Transverse colon (tissue), 4 donors: ENCODE measurements around the gene PHF20. TPM values are rescaled to one million over a fixed set of nuclear protein-coding genes. Genes with fewer than 3 reads are reported as not detected.
A peak's percentile ranks its signal among the peaks of the same experiment; 100 is the strongest.
"Not testable (repeated sequence)": the region's sequence is repeated elsewhere in the genome, so short reads cannot be mapped to it uniquely, and the experiment has no call there.

Source experiments
- DNase-seq: peaks from one replicate; pipeline ENCODE4 v3.0.0-alpha.2; 2019
- H3K27ac ChIP-seq, 4 donors: fragments of 200-600 bp; sonication (generic); 2 replicates each; pipeline ENCODE4 v1.5.1; 2016 to 2018; ENCODE audit warnings: inconsistent platforms in 4 of 4
- H3K27me3 ChIP-seq: fragments of 200-600 bp; sonication (generic); 2 replicates; pipeline ENCODE4 v1.5.1; 2017; ENCODE audit warnings: inconsistent platforms
- H3K36me3 ChIP-seq, 4 donors: fragments of 200-600 bp; sonication (generic); 2 replicates each; pipeline ENCODE4 v1.5.1; 2017 to 2019; ENCODE audit warnings: inconsistent platforms in 4 of 4
- H3K4me1 ChIP-seq, 4 donors: fragments of 200-600 bp; sonication (generic); 2 replicates each; pipeline ENCODE4 v1.5.1; 2017 to 2020; ENCODE audit warnings: inconsistent platforms in 4 of 4
- H3K4me3 ChIP-seq, 4 donors: fragments of 200-600 bp; sonication (generic); 1 replicate in 1 of 4; 2 replicates in 3 of 4; pipeline versions ENCODE4 v1.5.1 to v1.6.1; 2017 to 2019; ENCODE audit warnings: inconsistent platforms in 4 of 4
- H3K9me3 ChIP-seq, 2 donors: fragments of 200-600 bp; sonication (generic); 2 replicates each; pipeline ENCODE4 v1.5.1; 2017 to 2019; ENCODE audit warnings: inconsistent platforms in 2 of 2
- CTCF ChIP-seq, 5 experiments: fragments of 200-600 bp in 3 of 5; fragments of 450-650 bp in 2 of 5; sonication (generic) in 3 of 5; IDR thresholded peaks; 1 replicate in 2 of 5; 2 replicates in 3 of 5; pipeline ENCODE4 v1.5.1; 2016 to 2017; ENCODE audit warnings: antibody characterized with exemption in 5 of 5, inconsistent platforms in 3 of 5, mild to moderate bottlenecking in 2 of 5, moderate library complexity in 1 of 5
- EP300 ChIP-seq: sonication (generic); formaldehyde crosslinking; IDR thresholded peaks from one replicate; pipeline ENCODE4 v1.6.1; 2017; ENCODE audit warnings: antibody characterized with exemption, low read depth
- POLR2A ChIP-seq: fragments of 450-650 bp; IDR thresholded peaks from one replicate; pipeline ENCODE4 v1.6.1; 2016; ENCODE audit warnings: antibody characterized with exemption, mild to moderate bottlenecking, moderate library complexity
- POLR2AphosphoS5 ChIP-seq, 3 donors: sonication (generic); formaldehyde crosslinking; IDR thresholded peaks; one replicate each; pipeline ENCODE4 v1.6.1; 2016; ENCODE audit warnings: antibody characterized with exemption in 3 of 3
- WGBS, 2 donors: methylation state at CpG; one replicate each; pipeline ENCODE4 v1.1.5; 2018; ENCODE audit warnings: low coverage in 1 of 2; 5-methylcytosine and 5-hydroxymethylcytosine counted together
- in situ Hi-C, 4 donors: fragments of 200-750 bp; cut with MboI; loops; one replicate each; pipeline versions ENCODE4 v1.15.0 to v1.15.1; 2017; ENCODE audit warnings: low sequenced_read_pairs in 3 of 4, low pct_ligation_motif_present in 1 of 4, low pct_unique_long_range_greater_than_20kb in 1 of 4
- intact Hi-C: fragments of 100-400 bp; cut with DNase I; formaldehyde crosslinking; loops from one replicate; pipeline ENCODE4 v1.15.1; 2023; ENCODE audit warnings: low total_unique reads
- total RNA-seq, 4 donors: library from RNA; depleted of rRNA; stranded (reverse); fragments of >200 nt; gene quantifications; one replicate each; pipeline ENCODE4 v1.1.0, GENCODE V29; 2016

PHF20 gene
- total RNA-seq, 4 donors from 2014 or later: 20.6 to 88.6 (median 43.1) TPM

- WGBS, 2 donors: 24 to 37% methylated on average over 6 to 8 of the region's 8 CpGs
- intact Hi-C loops (loop anchor here (5.0 kb wide), 1 partner anchor 71 kb away; no protein-coding TSS in a partner anchor), in situ Hi-C loops (no loop called here)
- Histone ChIP-seq H3K9me3 (no peaks in the 10 kb centered on the region), H3K4me1 (peaks cover 32 to 76% (median 48%) of the 10 kb centered on the region in 4 donors), H3K36me3 (no peaks in the 10 kb centered on the region), H3K27ac (peak overlapping the region; percentile 88 to 98 (median 94)), H3K4me3 (peak overlapping the region in 3 of 4 donors; percentile 63 to 83 (median 80)), H3K27me3 (no peaks in the 10 kb centered on the region)
- DNase-seq: peak; percentile 55
- TF ChIP-seq POLR2AphosphoS5 (IDR thresholded peaks at IDR 0.05) (peak in 2 of 3 donors; percentile 23 to 44), CTCF (IDR thresholded peaks at IDR 0.05) (no peak), POLR2A (peak; percentile 31), EP300 (no peak)
Observed at GRCh38 chr20:35773154-35773751, 1.4 kb downstream of the PHF20 start.

GRCh38 chr20:35774391-35774790, 2.6 kb downstream of the PHF20 start:
- intact Hi-C loops (loop anchor here (5.0 kb wide), 1 partner anchor 72 kb away; no protein-coding TSS in a partner anchor), in situ Hi-C loops (no loop called here)

GRCh38 chr20:35776513-35777101, 4.8 kb downstream of the PHF20 start:
- WGBS, 2 donors: 14 to 33% methylated on average over 1 to 4 of the region's 4 CpGs
- H3K9me3 ChIP-seq: no peaks in the 10 kb centered on the region
- no peaks in the 10 kb centered on the region for H3K36me3 ChIP-seq
- intact Hi-C loops (no loop called here), in situ Hi-C loops (no loop called here)
- H3K27ac ChIP-seq: peak overlapping the region; percentile 11 to 50 (median 34)
- no peaks in the 10 kb centered on the region for H3K27me3 ChIP-seq
- TF ChIP-seq POLR2AphosphoS5 (IDR thresholded peaks at IDR 0.05): no peak
- H3K4me1 ChIP-seq: peaks cover 9 to 47% (median 28%) of the 10 kb centered on the region in 4 donors
- DNase-seq: peak; percentile 50
- no peak overlapping the region for H3K4me3 ChIP-seq

More at GRCh38 chr20:35774391-35774790, 2.6 kb downstream of the PHF20 start:
- Histone ChIP-seq H3K27ac (peak overlapping the region; percentile 12 to 98 (median 90)), H3K4me1 (peaks cover 22 to 65% (median 41%) of the 10 kb centered on the region in 4 donors), H3K36me3 (no peaks in the 10 kb centered on the region), H3K4me3 (no peak overlapping the region), H3K9me3 (no peaks in the 10 kb centered on the region), H3K27me3 (no peaks in the 10 kb centered on the region)
- 79% methylated on average over 1 of the region's 1 CpG; no CpG with 5 or more reads in 1 of the 2 donors for WGBS, 2 donors
- TF ChIP-seq POLR2A (no peak), CTCF (IDR thresholded peaks at IDR 0.05) (no peak), POLR2AphosphoS5 (IDR thresholded peaks at IDR 0.05) (no peak), EP300 (no peak)
- DNase-seq: no peak

- intact Hi-C loops, H3K4me3 ChIP-seq, H3K4me1 ChIP-seq, H3K27ac ChIP-seq, in situ Hi-C loops, H3K36me3 ChIP-seq, H3K27me3 ChIP-seq, DNase-seq, H3K9me3 ChIP-seq: not testable (repeated sequence)
- WGBS, 2 donors: 89 to 92% methylated on average over 4 to 12 of the region's 12 CpGs
Observed at GRCh38 chr20:35783811-35784210, 12.0 kb downstream of the PHF20 start.

- DNase-seq, H3K36me3 ChIP-seq, in situ Hi-C loops, H3K27ac ChIP-seq, H3K9me3 ChIP-seq, H3K4me3 ChIP-seq, intact Hi-C loops, H3K4me1 ChIP-seq, H3K27me3 ChIP-seq: not testable (repeated sequence)
- 93 to 100% methylated on average over 2 to 4 of the region's 4 CpGs for WGBS, 2 donors
Observed at GRCh38 chr20:35785541-35785940, 13.7 kb downstream of the PHF20 start.
